Astrocyte (in vitro differentiated cells and primary cell): ENCODE results near the gene FAM25G. TPM values are rescaled to one million over a fixed set of nuclear protein-coding genes. Genes with fewer than 3 reads are reported as not detected.

Source experiments
- DNase-seq: peaks from one replicate; pipeline ENCODE4 v3.0.0-alpha.2; 2010; ENCODE audit warnings: low read depth
- FAIRE-seq: peaks from 2 replicates; lab custom pipeline; 2011; peaks lifted over from hg19 to GRCh38; lab: Jason Lieb, UNC
- H2AFZ ChIP-seq: 2 replicates; pipeline ENCODE4 v1.6.0; 2012; ENCODE audit warnings: low read depth, low read length, inconsistent platforms
- H3K27ac ChIP-seq: 2 replicates; pipeline ENCODE4 v1.5.1; 2011; ENCODE audit warnings: low read depth, low read length, inconsistent platforms
- H3K27me3 ChIP-seq: 2 replicates; pipeline ENCODE4 v1.6.0; 2011; ENCODE audit warnings: low read length, inconsistent platforms; ENCODE audit not compliant: insufficient read depth
- H3K36me3 ChIP-seq: 2 replicates; pipeline ENCODE4 v1.5.1; 2011; ENCODE audit warnings: low read length, inconsistent platforms; ENCODE audit not compliant: insufficient read depth
- H3K4me1 ChIP-seq: 2 replicates; pipeline ENCODE4 v1.5.1; 2011; ENCODE audit warnings: low read length, inconsistent platforms; ENCODE audit not compliant: insufficient read depth
- H3K4me2 ChIP-seq: 2 replicates; pipeline ENCODE4 v1.6.0; 2012; ENCODE audit warnings: low read length, inconsistent platforms
- H3K4me3 ChIP-seq: 2 replicates; pipeline ENCODE4 v1.5.1; 2011; ENCODE audit warnings: low read depth, mild to moderate bottlenecking, low read length, inconsistent platforms; ENCODE audit not compliant: insufficient read depth
- H3K79me2 ChIP-seq: 2 replicates; pipeline ENCODE4 v1.6.0; 2012; ENCODE audit warnings: mild to moderate bottlenecking, low read length, inconsistent platforms; ENCODE audit not compliant: insufficient read depth
- H3K9ac ChIP-seq: 2 replicates; pipeline ENCODE4 v1.6.0; 2012; ENCODE audit warnings: mild to moderate bottlenecking, low read length, inconsistent platforms
- H3K9me3 ChIP-seq: 2 replicates; pipeline ENCODE4 v1.5.1; 2012; ENCODE audit warnings: low read depth, mild to moderate bottlenecking, low read length, inconsistent platforms; ENCODE audit not compliant: insufficient read depth
- H4K20me1 ChIP-seq: 2 replicates; pipeline ENCODE4 v1.6.0; 2012; ENCODE audit warnings: low read length, inconsistent platforms; ENCODE audit not compliant: insufficient read depth
- H3K27ac Mint-ChIP-seq: one replicate; pipeline ENCODE4 v1.8.0; 2021; ENCODE audit warnings: mild to moderate bottlenecking, mixed read lengths; ENCODE audit not compliant: unreplicated experiment
- H3K27me3 Mint-ChIP-seq: one replicate; pipeline ENCODE4 v1.8.0; 2021; ENCODE audit warnings: low read depth, mixed read lengths; ENCODE audit not compliant: unreplicated experiment
- H3K36me3 Mint-ChIP-seq: one replicate; pipeline ENCODE4 v1.8.0; 2021; ENCODE audit warnings: low read depth, mixed read lengths; ENCODE audit not compliant: unreplicated experiment
- H3K4me1 Mint-ChIP-seq: one replicate; pipeline ENCODE4 v1.8.0; 2021; ENCODE audit warnings: low read depth, mixed read lengths; ENCODE audit not compliant: unreplicated experiment
- H3K4me3 Mint-ChIP-seq: one replicate; pipeline ENCODE4 v1.8.0; 2021; ENCODE audit warnings: mild to moderate bottlenecking, moderate library complexity, mixed read lengths; ENCODE audit not compliant: unreplicated experiment
- H3K9me3 Mint-ChIP-seq: one replicate; pipeline ENCODE4 v1.8.0; 2021; ENCODE audit warnings: mild to moderate bottlenecking, mixed read lengths; ENCODE audit not compliant: unreplicated experiment
- EZH2 ChIP-seq: IDR thresholded peaks from 2 replicates; pipeline ENCODE4 v1.6.1; 2012; ENCODE audit warnings: mild to moderate bottlenecking, low read length, inconsistent platforms; ENCODE audit not compliant: insufficient read depth
- total RNA-seq: library from RNA; stranded (reverse); gene quantifications from 2 replicates; pipeline ENCODE4 v1.2.1, GENCODE V29; 2021
- TF ChIP-seq, protein P1 (sequence below): IDR thresholded peaks from 2 replicates; pipeline ENCODE4 v1.5.1; 2011; ENCODE audit warnings: low read depth, mild to moderate bottlenecking, inconsistent platforms, low read length, moderate library complexity; ENCODE audit not compliant: insufficient read depth

The FAM25G gene
- total RNA-seq, 1 donor from 2014 or later = not detected

DNA sequence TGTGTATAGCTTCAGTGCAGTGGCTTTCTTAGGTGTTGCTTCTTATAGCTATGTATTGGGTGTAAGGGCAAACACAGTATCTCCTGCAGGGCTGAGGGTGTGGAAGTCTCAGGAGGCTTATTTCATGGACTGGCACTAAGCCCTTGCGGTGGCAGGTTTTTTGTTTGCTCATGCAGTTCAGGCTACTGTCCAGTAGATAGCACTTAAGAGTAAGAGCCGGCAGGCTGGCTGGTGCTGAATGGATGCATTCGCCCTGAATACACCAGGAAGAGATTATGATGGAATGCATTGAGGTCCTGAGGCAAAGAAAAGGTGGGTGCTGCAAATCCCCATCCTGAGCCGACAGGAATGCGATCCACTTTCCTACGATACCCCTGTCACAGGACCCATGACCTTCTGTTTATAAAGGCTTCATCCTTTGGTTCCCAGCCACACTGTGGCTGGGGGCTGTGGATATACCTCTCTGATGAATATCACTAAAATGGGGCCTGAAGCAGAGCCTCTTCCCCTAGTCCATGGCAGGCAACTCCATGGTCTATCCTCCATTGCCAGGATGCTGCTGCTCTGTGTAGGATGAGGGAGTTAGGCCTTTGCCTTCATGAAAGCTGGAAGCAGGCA is 52.5 kb downstream of the FAM25G start:
- Mint-ChIP-seq H3K27me3 (peaks cover 18% of the 10 kb centered on the region), H3K36me3 (no peaks in the 10 kb centered on the region), H3K9me3 (peaks cover 10% of the 10 kb centered on the region), H3K4me1 (no peaks in the 10 kb centered on the region), H3K27ac (no peak overlapping the region), H3K4me3 (no peak overlapping the region)
- Histone ChIP-seq H3K27me3 (peaks cover 24% of the 10 kb centered on the region), H4K20me1 (no peaks in the 10 kb centered on the region), H3K9ac (no peak overlapping the region), H3K4me2 (no peak overlapping the region), H3K4me3 (no peak overlapping the region), H3K27ac (no peak overlapping the region), H3K36me3 (no peaks in the 10 kb centered on the region), H2AFZ (no peak overlapping the region), H3K9me3 (peaks cover 2% of the 10 kb centered on the region), H3K4me1 (no peaks in the 10 kb centered on the region), H3K79me2 (no peaks in the 10 kb centered on the region)
- DNase-seq (peak; percentile 62), FAIRE-seq (no peak)
- no peak for TF ChIP-seq EZH2
- TF ChIP-seq, protein P1, sequence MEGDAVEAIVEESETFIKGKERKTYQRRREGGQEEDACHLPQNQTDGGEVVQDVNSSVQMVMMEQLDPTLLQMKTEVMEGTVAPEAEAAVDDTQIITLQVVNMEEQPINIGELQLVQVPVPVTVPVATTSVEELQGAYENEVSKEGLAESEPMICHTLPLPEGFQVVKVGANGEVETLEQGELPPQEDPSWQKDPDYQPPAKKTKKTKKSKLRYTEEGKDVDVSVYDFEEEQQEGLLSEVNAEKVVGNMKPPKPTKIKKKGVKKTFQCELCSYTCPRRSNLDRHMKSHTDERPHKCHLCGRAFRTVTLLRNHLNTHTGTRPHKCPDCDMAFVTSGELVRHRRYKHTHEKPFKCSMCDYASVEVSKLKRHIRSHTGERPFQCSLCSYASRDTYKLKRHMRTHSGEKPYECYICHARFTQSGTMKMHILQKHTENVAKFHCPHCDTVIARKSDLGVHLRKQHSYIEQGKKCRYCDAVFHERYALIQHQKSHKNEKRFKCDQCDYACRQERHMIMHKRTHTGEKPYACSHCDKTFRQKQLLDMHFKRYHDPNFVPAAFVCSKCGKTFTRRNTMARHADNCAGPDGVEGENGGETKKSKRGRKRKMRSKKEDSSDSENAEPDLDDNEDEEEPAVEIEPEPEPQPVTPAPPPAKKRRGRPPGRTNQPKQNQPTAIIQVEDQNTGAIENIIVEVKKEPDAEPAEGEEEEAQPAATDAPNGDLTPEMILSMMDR = peak; percentile 72

Other genes with a start within 250 kb of the FAM25G start
- 2.2 and 6.1 TPM in 2 replicates for gene GDF10, start 191.5 kb downstream of the FAM25G start, total RNA-seq
- not detected in 2 replicates for gene GDF2, start 169.2 kb downstream of the FAM25G start, total RNA-seq
- not detected in 2 replicates for gene RBP3, start 143.3 kb downstream of the FAM25G start, total RNA-seq
- gene ZNF488, start 107.4 kb downstream of the FAM25G start, total RNA-seq = 0.94 and 1.4 TPM in 2 replicates
- gene ANXA8, start 7.6 kb downstream of the FAM25G start, total RNA-seq = 0.55 and 1.0 TPM in 2 replicates
- 6.5 and 7.0 TPM in 2 replicates for gene AGAP9, start 31.9 kb upstream of the FAM25G start, total RNA-seq